Vagina (tissue), 2 donors: ENCODE measurements around the gene SLC12A1.

ENCODE experiments used
- POLR2AphosphoS5 ChIP-seq, 2 donors: sonication (generic); formaldehyde crosslinking; IDR thresholded peaks; one replicate each; pipeline ENCODE4 v1.9.0; 2017; ENCODE audit warnings: antibody characterized with exemption in 2 of 2, mild to moderate bottlenecking in 2 of 2, low read depth in 1 of 2; ENCODE audit not compliant: insufficient read depth in 1 of 2
- TF ChIP-seq, protein P1 (sequence below), 3 experiments: fragments of 450-650 bp in 2 of 3; fragments of 200-600 bp in 1 of 3; sonication (generic) in 1 of 3; IDR thresholded peaks; one replicate each; pipeline ENCODE4 v1.5.1; 2017 to 2019; ENCODE audit warnings: antibody characterized with exemption in 3 of 3, mild to moderate bottlenecking in 2 of 3, moderate library complexity in 2 of 3

GRCh38 chr15:48298914-48299313 is 92.8 kb downstream of the SLC12A1 start:
- TF ChIP-seq, protein P1, sequence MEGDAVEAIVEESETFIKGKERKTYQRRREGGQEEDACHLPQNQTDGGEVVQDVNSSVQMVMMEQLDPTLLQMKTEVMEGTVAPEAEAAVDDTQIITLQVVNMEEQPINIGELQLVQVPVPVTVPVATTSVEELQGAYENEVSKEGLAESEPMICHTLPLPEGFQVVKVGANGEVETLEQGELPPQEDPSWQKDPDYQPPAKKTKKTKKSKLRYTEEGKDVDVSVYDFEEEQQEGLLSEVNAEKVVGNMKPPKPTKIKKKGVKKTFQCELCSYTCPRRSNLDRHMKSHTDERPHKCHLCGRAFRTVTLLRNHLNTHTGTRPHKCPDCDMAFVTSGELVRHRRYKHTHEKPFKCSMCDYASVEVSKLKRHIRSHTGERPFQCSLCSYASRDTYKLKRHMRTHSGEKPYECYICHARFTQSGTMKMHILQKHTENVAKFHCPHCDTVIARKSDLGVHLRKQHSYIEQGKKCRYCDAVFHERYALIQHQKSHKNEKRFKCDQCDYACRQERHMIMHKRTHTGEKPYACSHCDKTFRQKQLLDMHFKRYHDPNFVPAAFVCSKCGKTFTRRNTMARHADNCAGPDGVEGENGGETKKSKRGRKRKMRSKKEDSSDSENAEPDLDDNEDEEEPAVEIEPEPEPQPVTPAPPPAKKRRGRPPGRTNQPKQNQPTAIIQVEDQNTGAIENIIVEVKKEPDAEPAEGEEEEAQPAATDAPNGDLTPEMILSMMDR (IDR thresholded peaks at IDR 0.05), result no peak
- no peak for TF ChIP-seq POLR2AphosphoS5 (IDR thresholded peaks at IDR 0.05; ENCODE audit: insufficient read depth in 1 of 2, low read depth in 1 of 2)
